Osteocyte (in vitro differentiated cells): ENCODE measurements around the gene KCNA2. TPM values are rescaled to one million over a fixed set of nuclear protein-coding genes. Genes with fewer than 3 reads are reported as not detected.

Experiments used
- DNase-seq: peaks from one replicate; pipeline ENCODE4 v3.0.0; 2021; ENCODE audit warnings: mixed read lengths; ENCODE audit not compliant: unreplicated experiment; ENCODE audit errors: extremely low spot score
- H3K27ac Mint-ChIP-seq: one replicate; pipeline ENCODE4 v1.8.0; 2021; ENCODE audit warnings: mild to moderate bottlenecking, mixed read lengths; ENCODE audit not compliant: unreplicated experiment
- H3K27me3 Mint-ChIP-seq: one replicate; pipeline ENCODE4 v1.8.0; 2021; ENCODE audit warnings: mixed read lengths; ENCODE audit not compliant: unreplicated experiment
- H3K36me3 Mint-ChIP-seq: one replicate; pipeline ENCODE4 v1.8.0; 2021; ENCODE audit warnings: mixed read lengths; ENCODE audit not compliant: unreplicated experiment
- H3K4me1 Mint-ChIP-seq: one replicate; pipeline ENCODE4 v1.8.0; 2021; ENCODE audit warnings: mixed read lengths; ENCODE audit not compliant: unreplicated experiment
- H3K4me3 Mint-ChIP-seq: one replicate; pipeline ENCODE4 v1.8.0; 2021; ENCODE audit warnings: mild to moderate bottlenecking, moderate library complexity, mixed read lengths; ENCODE audit not compliant: unreplicated experiment
- H3K9me3 Mint-ChIP-seq: one replicate; pipeline ENCODE4 v1.8.0; 2021; ENCODE audit warnings: mixed read lengths; ENCODE audit not compliant: unreplicated experiment
- CTCF ChIP-seq: fragments of 200-600 bp; sonication (generic); IDR thresholded peaks from 2 replicates; pipeline ENCODE4 v1.5.0; 2021; ENCODE audit warnings: antibody characterized with exemption, mild to moderate bottlenecking, moderate library complexity
- total RNA-seq: library from RNA; stranded (reverse); gene quantifications from 2 replicates; pipeline ENCODE4 v1.2.1, GENCODE V29; 2021

Gene KCNA2
- total RNA-seq, 1 donor from 2014 or later: 0.05 TPM

- Mint-ChIP-seq H3K27me3 (peaks cover 3% of the 10 kb centered on the region), H3K4me3 (no peak overlapping the region), H3K36me3 (no peaks in the 10 kb centered on the region), H3K4me1 (no peaks in the 10 kb centered on the region), H3K27ac (no peak overlapping the region), H3K9me3 (no peaks in the 10 kb centered on the region)
- DNase-seq: peak; percentile 25
- TF ChIP-seq CTCF: no peak
Observed at GRCh38 chr1:110628323-110629105, 22.4 kb upstream of the KCNA2 start.

GRCh38 chr1:110627764-110628163 lies 21.6 kb upstream of the KCNA2 start:
- H3K4me3 Mint-ChIP-seq: no peak overlapping the region
- no peaks in the 10 kb centered on the region for H3K9me3 Mint-ChIP-seq
- no peaks in the 10 kb centered on the region for H3K36me3 Mint-ChIP-seq
- no peaks in the 10 kb centered on the region for H3K4me1 Mint-ChIP-seq
- no peak for DNase-seq
- TF ChIP-seq CTCF: no peak
- peaks cover 4% of the 10 kb centered on the region for H3K27me3 Mint-ChIP-seq
- no peak overlapping the region for H3K27ac Mint-ChIP-seq

GRCh38 chr1:110626889-110627288 lies 20.7 kb upstream of the KCNA2 start:
- no peak overlapping the region for H3K4me3 Mint-ChIP-seq
- H3K9me3 Mint-ChIP-seq: no peaks in the 10 kb centered on the region
- peak; percentile 32 for DNase-seq
- H3K4me1 Mint-ChIP-seq: no peaks in the 10 kb centered on the region
- peaks cover 7% of the 10 kb centered on the region for H3K27me3 Mint-ChIP-seq
- H3K36me3 Mint-ChIP-seq: no peaks in the 10 kb centered on the region
- no peak for TF ChIP-seq CTCF
- H3K27ac Mint-ChIP-seq: no peak overlapping the region

GRCh38 chr1:110620686-110621085 lies 14.5 kb upstream of the KCNA2 start:
- Mint-ChIP-seq H3K4me1 (peaks cover 4% of the 10 kb centered on the region), H3K27ac (no peak overlapping the region), H3K9me3 (no peaks in the 10 kb centered on the region), H3K27me3 (peaks cover 45% of the 10 kb centered on the region), H3K36me3 (no peaks in the 10 kb centered on the region), H3K4me3 (no peak overlapping the region)
- DNase-seq: no peak
- no peak for TF ChIP-seq CTCF

DNA sequence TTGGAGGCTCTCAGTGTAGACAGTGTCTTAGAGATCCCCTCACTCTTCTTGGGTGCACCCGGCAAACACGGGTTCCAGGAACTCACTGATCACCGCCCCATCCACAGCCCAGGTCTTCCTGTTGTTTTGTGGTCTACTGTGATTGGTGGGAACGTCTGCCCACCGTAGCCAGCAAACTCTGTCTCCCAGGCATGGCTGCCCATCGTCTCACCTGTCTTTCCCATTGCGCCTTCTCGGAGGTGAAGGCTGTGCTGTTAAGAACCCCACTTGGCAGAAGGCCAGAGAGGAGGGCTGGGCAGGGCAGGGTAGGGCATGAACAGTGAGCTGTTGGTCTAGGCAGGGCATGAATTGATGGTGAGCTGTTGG lies 14.1 kb upstream of the KCNA2 start:
- Mint-ChIP-seq H3K4me1 (peaks cover 4% of the 10 kb centered on the region), H3K27me3 (peaks cover 45% of the 10 kb centered on the region), H3K36me3 (no peaks in the 10 kb centered on the region), H3K27ac (no peak overlapping the region), H3K4me3 (no peak overlapping the region), H3K9me3 (no peaks in the 10 kb centered on the region)
- no peak for TF ChIP-seq CTCF
- DNase-seq: no peak
